Measurements from ENCODE around the gene MAD2L2. TPM values are rescaled to one million over a fixed set of nuclear protein-coding genes. Genes with fewer than 3 reads are reported as not detected.

MAD2L2 gene
- total RNA-seq, 1 experiment from 2014 or later: 283 TPM

DNA sequence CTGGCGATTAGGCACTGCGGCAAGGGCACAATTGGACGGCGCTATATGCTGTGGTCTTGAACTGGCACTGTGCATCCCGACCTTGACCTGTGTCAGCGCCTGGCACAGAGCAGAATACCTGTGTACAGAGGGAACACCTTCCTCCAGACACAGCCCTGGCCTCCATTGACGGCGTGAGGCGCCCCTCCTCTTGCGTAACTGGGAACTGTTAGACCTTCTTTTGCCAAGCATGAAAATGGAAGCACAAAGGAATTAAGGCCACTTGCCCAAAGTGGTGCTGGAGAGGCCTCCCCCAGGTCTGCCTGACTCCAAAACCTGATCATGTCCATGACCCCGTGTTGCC, 48.2 kb upstream of the MAD2L2 start:
- H3K9me3 Mint-ChIP-seq: no peaks in the 10 kb centered on the region; a peak in 1 of 5 replicates
- Histone ChIP-seq H3K4me2 (ENCODE audit: insufficient read depth, insufficient read length, low read length) (no peak overlapping the region), H4K20me1 (ENCODE audit: control insufficient read depth, insufficient read depth, insufficient read length) (no peaks in the 10 kb centered on the region), H3T11ph (ENCODE audit: low read length) (no peak overlapping the region), H2BK20ac (ENCODE audit: low read depth, low read length, poor library complexity, severe bottlenecking) (no peak overlapping the region), H4K8ac (replicated peaks; ENCODE audit: insufficient read length, low read depth, low read length) (no peak overlapping the region), H3K23me2 (ENCODE audit: insufficient read length, low read depth, low read length, poor library complexity, severe bottlenecking) (no peaks in the 10 kb centered on the region), H3K9ac (ENCODE audit: extremely low read depth, insufficient read length, low read length) (no peak overlapping the region), H3K4ac (ENCODE audit: low read depth, low read length) (no peak overlapping the region), H3K79me1 (ENCODE audit: insufficient read depth, low read depth, low read length, poor library complexity, severe bottlenecking) (no peaks in the 10 kb centered on the region), H2BK12ac (ENCODE audit: insufficient read length, low read depth, low read length) (no peak overlapping the region), H3K27me3 (ENCODE audit: insufficient read depth, low read length) (no peaks in the 10 kb centered on the region), H2AFZ (ENCODE audit: low read length) (no peak overlapping the region), H3K18ac (ENCODE audit: insufficient read length, low read depth, low read length) (no peak overlapping the region), H3K9me3 (ENCODE audit: control insufficient read depth, low read depth, low read length) (no peaks in the 10 kb centered on the region), H2BK5ac (ENCODE audit: insufficient read length, low read length) (no peak overlapping the region), H3K14ac (ENCODE audit: insufficient read depth, low read length) (no peak overlapping the region), H2BK120ac (ENCODE audit: low read depth, low read length, poor library complexity, severe bottlenecking) (no peak overlapping the region), H3K4me1 (ENCODE audit: insufficient read depth, low read length) (peaks cover 8% of the 10 kb centered on the region), H3K79me2 (ENCODE audit: insufficient read depth, low read length) (no peaks in the 10 kb centered on the region), H4K91ac (ENCODE audit: insufficient read length, low read depth, low read length) (no peak overlapping the region), H3K23ac (ENCODE audit: insufficient read length, low read depth, low read length) (no peak overlapping the region), H3K56ac (ENCODE audit: insufficient read length, low read depth, low read length) (no peak overlapping the region), H2BK15ac (ENCODE audit: low read depth, low read length) (no peak overlapping the region), H2AK5ac (ENCODE audit: insufficient read length, low read length) (no peak overlapping the region), H3K27ac (ENCODE audit: insufficient read length, low read depth, low read length) (no peak overlapping the region), H4K5ac (ENCODE audit: insufficient read length, low read depth, low read length) (no peak overlapping the region)
- H3K27me3 Mint-ChIP-seq (ENCODE audit: low read depth): no peaks in the 10 kb centered on the region; the same call in none of the 2 replicates
- H3K4me3 Mint-ChIP-seq: no peak overlapping the region
- H3K27ac Mint-ChIP-seq: peak overlapping the region in 1 of 3 experiments; percentile 85; a peak in 2 of 7 replicates
- peaks cover 49 to 55% of the 10 kb centered on the region in 2 experiments for H3K4me1 Mint-ChIP-seq
- WGBS (ENCODE audit: extremely low coverage, insufficient read length, low lambda C conversion rate): no CpG with 5 or more reads among the region's 11 CpGs
- no peaks in the 10 kb centered on the region for H3K36me3 Mint-ChIP-seq (ENCODE audit: insufficient read depth in 1 of 3, low read depth in 3 of 3)
- DNase-seq: no peak
- TF ChIP-seq, protein P1, sequence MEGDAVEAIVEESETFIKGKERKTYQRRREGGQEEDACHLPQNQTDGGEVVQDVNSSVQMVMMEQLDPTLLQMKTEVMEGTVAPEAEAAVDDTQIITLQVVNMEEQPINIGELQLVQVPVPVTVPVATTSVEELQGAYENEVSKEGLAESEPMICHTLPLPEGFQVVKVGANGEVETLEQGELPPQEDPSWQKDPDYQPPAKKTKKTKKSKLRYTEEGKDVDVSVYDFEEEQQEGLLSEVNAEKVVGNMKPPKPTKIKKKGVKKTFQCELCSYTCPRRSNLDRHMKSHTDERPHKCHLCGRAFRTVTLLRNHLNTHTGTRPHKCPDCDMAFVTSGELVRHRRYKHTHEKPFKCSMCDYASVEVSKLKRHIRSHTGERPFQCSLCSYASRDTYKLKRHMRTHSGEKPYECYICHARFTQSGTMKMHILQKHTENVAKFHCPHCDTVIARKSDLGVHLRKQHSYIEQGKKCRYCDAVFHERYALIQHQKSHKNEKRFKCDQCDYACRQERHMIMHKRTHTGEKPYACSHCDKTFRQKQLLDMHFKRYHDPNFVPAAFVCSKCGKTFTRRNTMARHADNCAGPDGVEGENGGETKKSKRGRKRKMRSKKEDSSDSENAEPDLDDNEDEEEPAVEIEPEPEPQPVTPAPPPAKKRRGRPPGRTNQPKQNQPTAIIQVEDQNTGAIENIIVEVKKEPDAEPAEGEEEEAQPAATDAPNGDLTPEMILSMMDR (conservative IDR thresholded peaks at IDR 0.05): no peak

Data from H9 (cell line).